K562 (cell line): ENCODE results near the gene CLDN7. TPM values are rescaled to one million over a fixed set of nuclear protein-coding genes. Genes with fewer than 3 reads are reported as not detected.

ENCODE experiments used
- CEBPG ChIP-seq, 3 experiments: fragments of 200-800 bp in 1 of 3; sonication (Bioruptor generic) in 1 of 3; sonication (generic) in 1 of 3; formaldehyde crosslinking in 1 of 3; IDR thresholded peaks in 2 of 3; conservative IDR thresholded peaks in 1 of 3; 2 replicates each; pipeline versions ENCODE4 v1.6.1 to v1.8.0; 2016 to 2022; ENCODE audit warnings: missing compliant biosample characterization in 2 of 3, missing genetic modification characterization in 2 of 3, mild to moderate bottlenecking in 1 of 3, missing genetic modification reagents in 1 of 3
- DPF2 ChIP-seq: fragments of 450-650 bp; IDR thresholded peaks from 2 replicates; pipeline ENCODE4 v1.6.1; 2016
- GTF2F1 ChIP-seq: IDR thresholded peaks from 2 replicates; pipeline ENCODE4 v1.6.1; 2011; ENCODE audit warnings: low read depth, low read length, improper control_type of control experiment
- NBN ChIP-seq: fragments of 450-650 bp; IDR thresholded peaks from 2 replicates; pipeline ENCODE4 v1.6.1; 2016; ENCODE audit warnings: low read depth, mild to moderate bottlenecking
- NR2C1 ChIP-seq, 2 experiments: fragments of 450-650 bp; IDR thresholded peaks; 2 replicates each; pipeline ENCODE4 v1.6.1; 2017; ENCODE audit warnings: mild to moderate bottlenecking in 2 of 2, antibody characterized with exemption in 1 of 2, inconsistent platforms in 1 of 2, missing compliant biosample characterization in 1 of 2, missing genetic modification characterization in 1 of 2
- RCOR1 ChIP-seq, 2 experiments: IDR thresholded peaks; 2 replicates each; pipeline ENCODE4 v1.6.1; 2012; ENCODE audit warnings: low read depth in 2 of 2, low read length in 2 of 2, borderline replicate concordance in 1 of 2, improper control_type of control experiment in 1 of 2
- TARDBP ChIP-seq: fragments of 450-650 bp; IDR thresholded peaks from 2 replicates; pipeline ENCODE4 v1.6.1; 2016
- TOE1 ChIP-seq, 2 experiments: fragments of 450-650 bp in 1 of 2; sonication (generic) in 1 of 2; formaldehyde crosslinking in 1 of 2; IDR thresholded peaks; 2 replicates each; pipeline versions ENCODE4 v1.7.1 to v1.8.0; 2016 to 2022; ENCODE audit warnings: borderline replicate concordance in 2 of 2, mild to moderate bottlenecking in 2 of 2, antibody characterized with exemption in 1 of 2, inconsistent platforms in 1 of 2, low read depth in 1 of 2, missing genetic modification reagents in 1 of 2, moderate library complexity in 1 of 2
- ZC3H11A ChIP-seq: IDR thresholded peaks from 2 replicates; pipeline ENCODE4 v1.6.1; 2012; ENCODE audit warnings: low read depth, low read length, improper control_type of control experiment
- ZNF589 ChIP-seq: fragments of 200-800 bp; sonication (Bioruptor generic); IDR thresholded peaks from 2 replicates; pipeline ENCODE4 v1.6.1; 2016; ENCODE audit warnings: low read depth, missing genetic modification characterization, missing compliant biosample characterization
- polyA plus RNA-seq, 8 experiments: library from polyadenylated mRNA; depleted of rRNA in 4 of 8; stranded (reverse) in 5 of 8; unstranded in 3 of 8; fragments of >200 nt; fragmentation: Nextera tagmentation in 2 of 8; fragmentation: Illumina TruSeq in 1 of 8; extraction: Ambion mirVana in 2 of 8; extraction: Trizol in 1 of 8; gene quantifications; 2 replicates each; pipeline versions ENCODE4 v1.2.1 to v1.2.3, GENCODE V29; 2011 to 2014; ENCODE audit warnings: inconsistent platforms in 1 of 8, missing spikeins in 1 of 8
- total RNA-seq, 7 experiments: library from RNA; depleted of rRNA in 6 of 7; stranded (reverse); fragments of >200 nt in 6 of 7; fragmentation: Illumina TruSeq in 2 of 7; extraction: Trizol in 2 of 7; gene quantifications; 2 replicates each; pipeline versions ENCODE4 v1.2.1 to v1.2.3, GENCODE V29; 2011 to 2021; ENCODE audit warnings: low replicate concordance in 1 of 7
- TF ChIP-seq, protein P1 (sequence below): sonication (generic); formaldehyde crosslinking; IDR thresholded peaks from 2 replicates; pipeline ENCODE4 v1.8.1; 2023; ENCODE audit warnings: mild to moderate bottlenecking, missing genetic modification reagents
- TF ChIP-seq, protein P2 (sequence below): IDR thresholded peaks from 2 replicates; pipeline ENCODE4 v1.6.1; 2012; ENCODE audit warnings: low read depth, low read length, improper control_type of control experiment, borderline replicate concordance
- TF ChIP-seq, protein P3 (sequence below): fragments of 450-650 bp; IDR thresholded peaks from 2 replicates; pipeline ENCODE4 v1.6.1; 2016; ENCODE audit warnings: borderline replicate concordance
- TF ChIP-seq, protein P4 (sequence below), 2 experiments: fragments of 450-650 bp; conservative IDR thresholded peaks; 2 replicates each; pipeline ENCODE4 v1.6.1; 2017; ENCODE audit warnings: mild to moderate bottlenecking in 2 of 2, moderate library complexity in 2 of 2

The CLDN7 gene
- total and polyA plus RNA-seq, 9 of the 15 experiments (the other 6 are each of a cell fraction or from before 2014, with no cell fraction given): 2.2 to 14.5 (median 7.6) TPM

DNA sequence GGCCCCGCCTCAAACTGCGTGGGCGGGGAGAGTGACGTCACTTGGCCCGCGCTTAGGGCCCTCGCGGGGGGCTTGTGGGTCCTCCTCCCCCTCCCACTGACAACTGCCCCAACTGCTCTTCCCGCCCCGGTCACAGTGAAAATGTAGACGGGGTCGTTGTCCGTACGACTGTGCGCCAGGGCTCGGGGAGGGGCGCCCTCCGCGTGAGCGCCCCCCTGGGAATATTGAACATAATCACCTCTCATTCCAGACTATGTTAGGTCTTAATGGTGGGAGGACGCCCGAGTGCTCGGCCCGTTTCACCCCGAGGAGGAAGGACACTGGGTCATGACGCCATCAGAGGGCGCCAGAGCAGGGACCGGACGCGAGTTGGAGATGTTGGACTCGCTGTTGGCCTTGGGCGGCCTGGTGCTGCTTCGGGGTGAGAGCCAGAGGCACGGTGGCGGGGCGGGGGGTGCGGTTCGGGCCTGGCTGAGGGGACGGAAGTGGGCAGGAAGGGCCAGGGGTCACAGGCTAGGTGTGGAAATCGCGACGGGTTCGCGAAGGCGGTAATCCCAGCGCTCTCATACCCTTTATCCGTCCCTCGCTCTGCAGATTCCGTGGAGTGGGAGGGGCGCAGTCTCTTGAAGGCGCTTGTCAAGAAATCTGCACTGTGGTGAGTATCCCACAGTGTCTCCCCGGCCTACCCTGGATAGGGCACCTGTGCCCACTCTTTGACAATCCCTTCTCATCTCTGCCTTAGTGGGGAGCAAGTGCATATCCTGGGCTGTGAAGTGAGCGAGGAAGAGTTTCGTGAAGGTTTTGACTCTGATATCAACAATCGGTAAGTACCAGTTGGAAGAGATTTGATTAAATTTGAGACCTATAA is 9.9 kb downstream of the CLDN7 start, which contains the start of gene ELP5 (continued):
- TF ChIP-seq, protein P1, sequence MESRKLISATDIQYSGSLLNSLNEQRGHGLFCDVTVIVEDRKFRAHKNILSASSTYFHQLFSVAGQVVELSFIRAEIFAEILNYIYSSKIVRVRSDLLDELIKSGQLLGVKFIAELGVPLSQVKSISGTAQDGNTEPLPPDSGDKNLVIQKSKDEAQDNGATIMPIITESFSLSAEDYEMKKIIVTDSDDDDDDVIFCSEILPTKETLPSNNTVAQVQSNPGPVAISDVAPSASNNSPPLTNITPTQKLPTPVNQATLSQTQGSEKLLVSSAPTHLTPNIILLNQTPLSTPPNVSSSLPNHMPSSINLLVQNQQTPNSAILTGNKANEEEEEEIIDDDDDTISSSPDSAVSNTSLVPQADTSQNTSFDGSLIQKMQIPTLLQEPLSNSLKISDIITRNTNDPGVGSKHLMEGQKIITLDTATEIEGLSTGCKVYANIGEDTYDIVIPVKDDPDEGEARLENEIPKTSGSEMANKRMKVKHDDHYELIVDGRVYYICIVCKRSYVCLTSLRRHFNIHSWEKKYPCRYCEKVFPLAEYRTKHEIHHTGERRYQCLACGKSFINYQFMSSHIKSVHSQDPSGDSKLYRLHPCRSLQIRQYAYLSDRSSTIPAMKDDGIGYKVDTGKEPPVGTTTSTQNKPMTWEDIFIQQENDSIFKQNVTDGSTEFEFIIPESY (CRISPR knock-in tag): peak; percentile 34; the same call in 1 of the 2 replicates
- TF ChIP-seq ZC3H11A (no peak), NR2C1 (IDR thresholded peaks at IDR 0.05) (no peak), NR2C1 (tag; IDR thresholded peaks at IDR 0.05) (peak; percentile 52), RCOR1 (IDR thresholded peaks at IDR 0.05; ENCODE audit: borderline replicate concordance in 1 of 2, low read depth in 2 of 2, low read length in 2 of 2) (peak in 1 of 2 experiments; percentile 7; a peak in 1 of 4 replicates), TOE1 (IDR thresholded peaks at IDR 0.05; ENCODE audit: borderline replicate concordance) (0 out of 2 replicates have a peak, but pooled peaks have one; percentile 41), TOE1 (CRISPR knock-in tag; IDR thresholded peaks at IDR 0.05; ENCODE audit: borderline replicate concordance, low read depth) (no peak), NBN (peak; percentile 81; the same call in 1 of the 2 replicates), TARDBP (0 out of 2 replicates have a peak, but pooled peaks have one; percentile 43), DPF2 (peak; percentile 25; the same call in 1 of the 2 replicates), GTF2F1 (no peak; the same call in 1 of the 2 replicates), ZNF589 (CRISPR knock-in tag) (no peak), CEBPG (CRISPR knock-in tag; IDR thresholded peaks at IDR 0.05) (no peak), CEBPG (tag; conservative IDR thresholded peaks at IDR 0.05 in 1 of 2, IDR thresholded peaks at IDR 0.05 in 1 of 2) (no peak; a peak in 1 of 4 replicates)
- TF ChIP-seq, protein P2, sequence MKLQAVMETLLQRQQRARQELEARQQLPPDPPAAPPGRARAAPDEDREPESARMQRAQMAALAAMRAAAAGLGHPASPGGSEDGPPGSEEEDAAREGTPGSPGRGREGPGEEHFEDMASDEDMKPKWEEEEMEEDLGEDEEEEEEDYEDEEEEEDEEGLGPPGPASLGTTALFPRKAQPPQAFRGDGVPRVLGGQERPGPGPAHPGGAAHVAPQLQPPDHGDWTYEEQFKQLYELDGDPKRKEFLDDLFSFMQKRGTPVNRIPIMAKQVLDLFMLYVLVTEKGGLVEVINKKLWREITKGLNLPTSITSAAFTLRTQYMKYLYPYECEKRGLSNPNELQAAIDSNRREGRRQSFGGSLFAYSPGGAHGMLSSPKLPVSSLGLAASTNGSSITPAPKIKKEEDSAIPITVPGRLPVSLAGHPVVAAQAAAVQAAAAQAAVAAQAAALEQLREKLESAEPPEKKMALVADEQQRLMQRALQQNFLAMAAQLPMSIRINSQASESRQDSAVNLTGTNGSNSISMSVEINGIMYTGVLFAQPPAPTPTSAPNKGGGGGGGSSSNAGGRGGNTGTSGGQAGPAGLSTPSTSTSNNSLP: peak; percentile 6; the same call in 1 of the 2 replicates
- TF ChIP-seq, protein P3, sequence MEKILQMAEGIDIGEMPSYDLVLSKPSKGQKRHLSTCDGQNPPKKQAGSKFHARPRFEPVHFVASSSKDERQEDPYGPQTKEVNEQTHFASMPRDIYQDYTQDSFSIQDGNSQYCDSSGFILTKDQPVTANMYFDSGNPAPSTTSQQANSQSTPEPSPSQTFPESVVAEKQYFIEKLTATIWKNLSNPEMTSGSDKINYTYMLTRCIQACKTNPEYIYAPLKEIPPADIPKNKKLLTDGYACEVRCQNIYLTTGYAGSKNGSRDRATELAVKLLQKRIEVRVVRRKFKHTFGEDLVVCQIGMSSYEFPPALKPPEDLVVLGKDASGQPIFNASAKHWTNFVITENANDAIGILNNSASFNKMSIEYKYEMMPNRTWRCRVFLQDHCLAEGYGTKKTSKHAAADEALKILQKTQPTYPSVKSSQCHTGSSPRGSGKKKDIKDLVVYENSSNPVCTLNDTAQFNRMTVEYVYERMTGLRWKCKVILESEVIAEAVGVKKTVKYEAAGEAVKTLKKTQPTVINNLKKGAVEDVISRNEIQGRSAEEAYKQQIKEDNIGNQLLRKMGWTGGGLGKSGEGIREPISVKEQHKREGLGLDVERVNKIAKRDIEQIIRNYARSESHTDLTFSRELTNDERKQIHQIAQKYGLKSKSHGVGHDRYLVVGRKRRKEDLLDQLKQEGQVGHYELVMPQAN: peak; percentile 88
- TF ChIP-seq, protein P4, sequence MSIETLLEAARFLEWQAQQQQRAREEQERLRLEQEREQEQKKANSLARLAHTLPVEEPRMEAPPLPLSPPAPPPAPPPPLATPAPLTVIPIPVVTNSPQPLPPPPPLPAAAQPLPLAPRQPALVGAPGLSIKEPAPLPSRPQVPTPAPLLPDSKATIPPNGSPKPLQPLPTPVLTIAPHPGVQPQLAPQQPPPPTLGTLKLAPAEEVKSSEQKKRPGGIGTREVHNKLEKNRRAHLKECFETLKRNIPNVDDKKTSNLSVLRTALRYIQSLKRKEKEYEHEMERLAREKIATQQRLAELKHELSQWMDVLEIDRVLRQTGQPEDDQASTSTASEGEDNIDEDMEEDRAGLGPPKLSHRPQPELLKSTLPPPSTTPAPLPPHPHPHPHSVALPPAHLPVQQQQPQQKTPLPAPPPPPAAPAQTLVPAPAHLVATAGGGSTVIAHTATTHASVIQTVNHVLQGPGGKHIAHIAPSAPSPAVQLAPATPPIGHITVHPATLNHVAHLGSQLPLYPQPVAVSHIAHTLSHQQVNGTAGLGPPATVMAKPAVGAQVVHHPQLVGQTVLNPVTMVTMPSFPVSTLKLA (conservative IDR thresholded peaks at IDR 0.05): peak; percentile 79 to 85
